Activated CD8-positive, alpha-beta T cell treated with anti-CD3 and anti-CD28 coated beads for 36 hours (primary cell): Measurements from ENCODE around the gene RGS17. TPM values are rescaled to one million over a fixed set of nuclear protein-coding genes. Genes with fewer than 3 reads are reported as not detected.

Experiments used
- ATAC-seq: fragments of 200-7000 bp; cut with Tn5 transposase; one replicate; pipeline ENCODE4 v1.10.0; 2021; ENCODE audit warnings: mild to moderate bottlenecking, moderate library complexity
- CTCF ChIA-PET: fragments of 350-600 bp; sonication (Branson Sonifier 250); formaldehyde crosslinking; loops from one replicate; lab custom pipeline; 2021; ENCODE audit warnings: antibody characterized with exemption; lab: Charles Lee
- POLR2A ChIA-PET: fragments of 350-600 bp; sonication (Branson Sonifier 250); formaldehyde crosslinking; loops from one replicate; lab custom pipeline; 2021; ENCODE audit warnings: antibody characterized with exemption; lab: Charles Lee
- DNase-seq: peaks from one replicate; pipeline ENCODE4 v3.0.0-alpha.2; 2020
- H3K27ac Mint-ChIP-seq: one replicate; pipeline ENCODE4 v1.8.0; 2021; ENCODE audit warnings: mild to moderate bottlenecking, mixed read lengths
- H3K27me3 Mint-ChIP-seq: one replicate; pipeline ENCODE4 v1.8.0; 2021; ENCODE audit warnings: mixed read lengths
- H3K36me3 Mint-ChIP-seq: one replicate; pipeline ENCODE4 v1.8.0; 2021; ENCODE audit warnings: low read depth, mixed read lengths
- H3K4me1 Mint-ChIP-seq: one replicate; pipeline ENCODE4 v1.8.0; 2021; ENCODE audit warnings: low read depth, mixed read lengths
- H3K4me3 Mint-ChIP-seq: one replicate; pipeline ENCODE4 v1.8.0; 2021; ENCODE audit warnings: mild to moderate bottlenecking, moderate library complexity, mixed read lengths
- H3K9me3 Mint-ChIP-seq: one replicate; pipeline ENCODE4 v1.8.0; 2021; ENCODE audit warnings: mixed read lengths
- intact Hi-C: fragments of 100-400 bp; cut with micrococcal nuclease; formaldehyde crosslinking; loops from one replicate; pipeline ENCODE4 v1.10.0; 2022
- total RNA-seq, 2 experiments: library from RNA; stranded (reverse); gene quantifications; one replicate each; pipeline ENCODE4 v1.2.3, GENCODE V29; 2021
- TF ChIP-seq, protein P1 (sequence below): fragments of 200-600 bp; IDR thresholded peaks from one replicate; pipeline ENCODE4 v1.8.0; 2022; ENCODE audit warnings: antibody characterized with exemption, mild to moderate bottlenecking

Gene RGS17
- total RNA-seq, 2 experiments from 2014 or later = not detected

DNA sequence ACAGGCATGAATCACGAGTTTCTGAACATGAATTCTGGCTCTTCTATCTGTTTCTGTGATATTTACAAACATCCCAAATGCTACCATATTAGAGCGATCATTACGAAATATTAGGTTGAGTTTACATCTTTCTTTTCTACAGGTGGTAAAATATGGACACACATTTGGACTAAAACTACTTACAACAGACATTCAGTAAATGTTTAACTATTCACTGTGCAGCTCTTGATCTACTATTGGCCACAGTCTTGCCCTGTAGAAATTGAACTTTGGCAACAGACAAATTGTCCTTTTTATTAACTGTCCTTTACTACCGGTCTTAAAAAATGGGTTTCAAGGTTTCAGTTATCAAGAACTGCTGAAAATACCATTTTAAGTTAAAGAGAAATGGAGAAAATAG, 102.1 kb downstream of the RGS17 start:
- ChIA-PET CTCF (no interaction called here), POLR2A (no interaction called here)
- Mint-ChIP-seq H3K9me3 (no peaks in the 10 kb centered on the region), H3K27ac (no peak overlapping the region), H3K4me3 (no peak overlapping the region), H3K36me3 (no peaks in the 10 kb centered on the region), H3K4me1 (peaks cover 6% of the 10 kb centered on the region), H3K27me3 (peaks cover 8% of the 10 kb centered on the region)
- DNase-seq (no peak), ATAC-seq (no peak)
- intact Hi-C loops = no loop called here
- TF ChIP-seq, protein P1, sequence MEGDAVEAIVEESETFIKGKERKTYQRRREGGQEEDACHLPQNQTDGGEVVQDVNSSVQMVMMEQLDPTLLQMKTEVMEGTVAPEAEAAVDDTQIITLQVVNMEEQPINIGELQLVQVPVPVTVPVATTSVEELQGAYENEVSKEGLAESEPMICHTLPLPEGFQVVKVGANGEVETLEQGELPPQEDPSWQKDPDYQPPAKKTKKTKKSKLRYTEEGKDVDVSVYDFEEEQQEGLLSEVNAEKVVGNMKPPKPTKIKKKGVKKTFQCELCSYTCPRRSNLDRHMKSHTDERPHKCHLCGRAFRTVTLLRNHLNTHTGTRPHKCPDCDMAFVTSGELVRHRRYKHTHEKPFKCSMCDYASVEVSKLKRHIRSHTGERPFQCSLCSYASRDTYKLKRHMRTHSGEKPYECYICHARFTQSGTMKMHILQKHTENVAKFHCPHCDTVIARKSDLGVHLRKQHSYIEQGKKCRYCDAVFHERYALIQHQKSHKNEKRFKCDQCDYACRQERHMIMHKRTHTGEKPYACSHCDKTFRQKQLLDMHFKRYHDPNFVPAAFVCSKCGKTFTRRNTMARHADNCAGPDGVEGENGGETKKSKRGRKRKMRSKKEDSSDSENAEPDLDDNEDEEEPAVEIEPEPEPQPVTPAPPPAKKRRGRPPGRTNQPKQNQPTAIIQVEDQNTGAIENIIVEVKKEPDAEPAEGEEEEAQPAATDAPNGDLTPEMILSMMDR = no peak

DNA sequence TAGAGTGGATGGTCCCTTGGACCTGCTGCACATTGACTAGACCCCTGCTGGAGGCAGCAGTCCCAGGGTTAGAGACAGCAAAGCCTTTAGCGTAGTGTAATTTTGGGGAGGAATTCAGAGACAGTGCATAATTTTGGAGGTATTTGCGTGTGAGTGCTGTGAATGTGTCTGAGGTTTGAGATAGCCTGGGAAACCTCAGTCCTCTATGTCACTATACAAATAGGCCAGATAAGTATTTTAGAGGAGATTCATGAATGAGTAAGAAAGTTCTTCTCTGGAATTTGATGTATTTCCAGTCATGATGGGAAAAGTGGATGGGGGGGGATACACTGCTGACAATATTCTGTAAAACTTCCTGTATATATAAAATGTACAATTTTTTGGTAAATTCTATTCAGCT, 102.8 kb downstream of the RGS17 start:
- ChIA-PET CTCF (no interaction called here), POLR2A (no interaction called here)
- no peak for ATAC-seq
- no peak for DNase-seq
- intact Hi-C loops = no loop called here
- Mint-ChIP-seq H3K4me1 (peaks cover 6% of the 10 kb centered on the region), H3K4me3 (no peak overlapping the region), H3K27me3 (peaks cover 11% of the 10 kb centered on the region), H3K9me3 (no peaks in the 10 kb centered on the region), H3K27ac (no peak overlapping the region), H3K36me3 (no peaks in the 10 kb centered on the region)
- TF ChIP-seq, protein P1 = no peak

DNA sequence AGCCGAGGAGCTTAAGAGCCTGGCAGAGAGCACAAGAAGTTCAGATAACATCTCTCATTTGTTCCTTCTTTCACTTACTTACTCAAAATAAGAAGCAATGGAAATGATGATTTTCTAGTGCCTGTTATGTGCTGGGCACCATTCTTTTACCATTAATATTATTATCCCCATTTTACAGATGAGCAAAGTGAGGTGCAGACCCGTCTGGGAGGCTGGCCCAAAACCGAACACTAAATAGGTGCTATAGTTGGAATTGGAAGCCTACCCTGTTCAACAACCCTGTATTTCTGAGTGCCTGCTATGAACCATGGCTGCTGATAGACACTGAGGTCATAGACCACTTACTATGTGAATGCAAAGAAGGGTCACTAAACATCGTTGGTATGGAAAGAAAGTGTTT, 103.6 kb downstream of the RGS17 start:
- Mint-ChIP-seq H3K27ac (no peak overlapping the region), H3K27me3 (peaks cover 11% of the 10 kb centered on the region), H3K9me3 (no peaks in the 10 kb centered on the region), H3K4me1 (peaks cover 6% of the 10 kb centered on the region), H3K4me3 (no peak overlapping the region), H3K36me3 (no peaks in the 10 kb centered on the region)
- DNase-seq = no peak
- intact Hi-C loops = no loop called here
- ATAC-seq = no peak
- ChIA-PET POLR2A (no interaction called here), CTCF (interaction anchor here (1.0 to 1.5 kb wide), 2 partner anchors 29 to 73 kb away, joined by 3 to 6 read pairs; no protein-coding TSS in a partner anchor)
- TF ChIP-seq, protein P1 = no peak

DNA sequence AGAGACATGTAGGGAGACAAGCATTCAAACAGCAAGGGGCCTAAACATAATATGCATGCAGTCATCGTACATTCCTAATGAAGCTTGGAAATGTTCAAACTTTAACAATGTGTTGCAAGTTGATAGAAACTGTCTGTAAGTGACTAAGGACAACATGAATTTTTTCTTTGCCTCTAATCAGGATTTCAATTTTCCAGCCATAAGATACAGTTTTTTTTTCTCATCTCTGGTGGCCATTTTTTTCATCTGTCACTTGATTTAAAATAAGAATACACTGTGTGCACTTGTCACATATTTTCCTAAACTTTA, 106.4 kb downstream of the RGS17 start:
- H3K36me3 Mint-ChIP-seq = no peaks in the 10 kb centered on the region
- intact Hi-C loops = loop anchor here (1.0 to 5.0 kb wide), 2 partner anchors 72 to 160 kb away; no protein-coding TSS in a partner anchor
- no peak overlapping the region for H3K27ac Mint-ChIP-seq
- no peak overlapping the region for H3K4me3 Mint-ChIP-seq
- TF ChIP-seq, protein P1 = no peak
- POLR2A ChIA-PET = no interaction called here
- H3K27me3 Mint-ChIP-seq = peaks cover 14% of the 10 kb centered on the region
- peaks cover 6% of the 10 kb centered on the region for H3K4me1 Mint-ChIP-seq
- no peak for DNase-seq
- no peaks in the 10 kb centered on the region for H3K9me3 Mint-ChIP-seq
- CTCF ChIA-PET = interaction anchor here (1.0 to 3.0 kb wide), 9 partner anchors 17 to 160 kb away, joined by 3 to 16 read pairs (median 5); no protein-coding TSS in a partner anchor
- no peak for ATAC-seq

DNA sequence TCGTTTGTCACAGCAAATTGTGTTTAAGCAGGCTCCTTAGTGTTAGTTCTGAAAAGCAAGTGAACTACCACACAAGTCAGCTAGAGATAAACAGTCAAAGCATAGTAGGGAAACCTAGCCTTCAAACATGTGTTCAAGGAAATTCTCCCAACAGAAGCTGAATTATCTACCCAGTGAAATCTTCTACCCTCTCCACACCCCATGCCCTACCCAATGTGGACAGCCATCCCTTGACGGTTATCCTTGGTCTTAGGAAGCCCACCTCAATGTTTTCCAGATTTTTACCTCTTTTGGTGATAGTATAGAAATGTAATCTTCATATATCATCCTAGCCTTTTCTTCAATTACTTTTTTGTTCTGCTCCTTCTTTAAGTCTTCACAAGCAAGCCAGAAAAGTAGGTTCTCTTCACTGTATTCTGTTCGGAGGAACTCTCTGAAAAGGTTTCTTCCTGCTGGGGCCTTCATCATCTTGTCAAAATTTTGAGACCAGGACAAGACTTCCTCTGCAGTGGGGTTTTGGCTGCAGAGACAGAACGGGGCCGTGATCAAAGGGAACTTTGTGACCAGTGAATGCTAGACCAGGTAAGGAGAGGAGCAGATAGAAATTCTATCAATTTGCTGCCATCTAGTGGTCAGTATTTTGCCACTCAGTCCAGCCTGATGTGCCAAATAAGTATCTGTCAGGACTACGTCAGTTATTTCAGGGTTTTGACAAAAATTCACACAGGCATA, 106.9 kb downstream of the RGS17 start:
- CTCF ChIA-PET = interaction anchor here (0.7 to 3.0 kb wide), 11 partner anchors 8 to 160 kb away, joined by 3 to 16 read pairs (median 5); no protein-coding TSS in a partner anchor
- H3K36me3 Mint-ChIP-seq = no peaks in the 10 kb centered on the region
- H3K4me3 Mint-ChIP-seq = no peak overlapping the region
- H3K4me1 Mint-ChIP-seq = peaks cover 6% of the 10 kb centered on the region
- H3K27me3 Mint-ChIP-seq = peaks cover 13% of the 10 kb centered on the region
- POLR2A ChIA-PET = no interaction called here
- no peak overlapping the region for H3K27ac Mint-ChIP-seq
- intact Hi-C loops = loop anchor here (1.0 to 5.0 kb wide), 2 partner anchors 72 to 160 kb away; no protein-coding TSS in a partner anchor
- no peaks in the 10 kb centered on the region for H3K9me3 Mint-ChIP-seq
- DNase-seq = peak; percentile 59
- peak; percentile 93 for ATAC-seq
- TF ChIP-seq, protein P1 = peak; percentile 75
